IMR-90 (cell line): ENCODE data around the gene C7orf57. TPM values are rescaled to one million over a fixed set of nuclear protein-coding genes. Genes with fewer than 3 reads are reported as not detected.
A peak's percentile ranks its signal among the peaks of the same experiment; 100 is the strongest.

Experiments used
- ATAC-seq: fragments of 200-7000 bp; cut with Tn5 transposase; 2 replicates; pipeline ENCODE4 v1.9.1; 2020; ENCODE audit warnings: low read depth, mild to moderate bottlenecking, moderate library complexity
- BruUV-seq: library from RNA; stranded (reverse); fragments of 400-500 nt; replicated peaks from 2 replicates; lab custom pipeline; 2021; lab: Mats Ljungman, UMichigan
- CTCF ChIA-PET: fragments of 300-600 bp; formaldehyde crosslinking; extraction: SDS; loops from one replicate; lab custom pipeline; 2021; ENCODE audit warnings: antibody characterized with exemption; lab: Yijun Ruan, JAX
- POLR2A ChIA-PET: fragments of 300-600 bp; sonication (Branson Sonifier 250); formaldehyde crosslinking; loops from one replicate; lab custom pipeline; 2022; ENCODE audit warnings: antibody characterized with exemption; ENCODE audit not compliant: unreplicated experiment; lab: Charles Lee
- DNase-seq: peaks from one replicate; pipeline ENCODE4 v3.0.0; 2013
- H2AFZ ChIP-seq: replicated peaks from 2 replicates; pipeline ENCODE3; 2013; ENCODE audit warnings: low read length, mild to moderate bottlenecking; ENCODE audit not compliant: poor library complexity
- H2AK5ac ChIP-seq: 2 replicates; pipeline ENCODE4 v1.6.1; 2013; ENCODE audit warnings: low read depth, low read length, inconsistent platforms
- H2AK9ac ChIP-seq: replicated peaks from 2 replicates; pipeline ENCODE3; 2013; ENCODE audit warnings: mild to moderate bottlenecking, low read depth, low read length, moderate library complexity; ENCODE audit not compliant: poor library complexity
- H2BK120ac ChIP-seq: 2 replicates; pipeline ENCODE4 v1.6.1; 2013; ENCODE audit warnings: low read depth, low read length, inconsistent platforms
- H2BK15ac ChIP-seq: 3 replicates; pipeline ENCODE4 v1.6.1; 2013; ENCODE audit warnings: low read depth, low read length, inconsistent platforms
- H2BK20ac ChIP-seq: 2 replicates; pipeline ENCODE4 v1.6.1; 2013; ENCODE audit warnings: low read depth, mild to moderate bottlenecking, inconsistent platforms, low read length, moderate library complexity
- H2BK5ac ChIP-seq: 2 replicates; pipeline ENCODE4 v1.6.1; 2013; ENCODE audit warnings: mild to moderate bottlenecking, low read depth, low read length, inconsistent platforms; ENCODE audit not compliant: poor library complexity, severe bottlenecking
- H3K14ac ChIP-seq: replicated peaks from 2 replicates; pipeline ENCODE4 v1.6.1; 2013; ENCODE audit warnings: low read depth, low read length, inconsistent platforms
- H3K18ac ChIP-seq: 2 replicates; pipeline ENCODE4 v1.6.1; 2013; ENCODE audit warnings: low read depth, low read length, control low read depth
- H3K23ac ChIP-seq: 2 replicates; pipeline ENCODE4 v1.6.1; 2013; ENCODE audit warnings: low read depth, low read length, inconsistent platforms
- H3K27ac ChIP-seq: 2 replicates; pipeline ENCODE4 v1.5.1; 2013; ENCODE audit warnings: mild to moderate bottlenecking, control low read depth, low read length; ENCODE audit not compliant: insufficient read depth
- H3K27me3 ChIP-seq: 2 replicates; pipeline ENCODE4 v1.6.1; 2013; ENCODE audit warnings: low read length; ENCODE audit not compliant: control insufficient read depth, insufficient read depth
- H3K36me3 ChIP-seq: 2 replicates; pipeline ENCODE4 v1.6.1; 2013; ENCODE audit warnings: low read length, mixed read lengths; ENCODE audit not compliant: control insufficient read depth, insufficient read depth
- H3K4ac ChIP-seq: 2 replicates; pipeline ENCODE4 v1.6.1; 2013; ENCODE audit warnings: low read depth, low read length, inconsistent platforms
- H3K4me1 ChIP-seq: 2 replicates; pipeline ENCODE4 v1.6.1; 2013; ENCODE audit warnings: low read length, mixed read lengths; ENCODE audit not compliant: control insufficient read depth, insufficient read depth
- H3K4me2 ChIP-seq: 2 replicates; pipeline ENCODE4 v1.6.1; 2013; ENCODE audit warnings: low read depth, mild to moderate bottlenecking, control low read depth, low read length, moderate library complexity
- H3K4me3 ChIP-seq: 2 replicates; pipeline ENCODE4 v1.5.1; 2013; ENCODE audit warnings: low read depth, mild to moderate bottlenecking, control low read depth, low read length, moderate library complexity; ENCODE audit not compliant: insufficient read depth
- H3K56ac ChIP-seq: 2 replicates; pipeline ENCODE4 v1.6.1; 2013; ENCODE audit warnings: low read length, inconsistent platforms; ENCODE audit not compliant: insufficient read depth; ENCODE audit errors: extremely low read depth
- H3K79me1 ChIP-seq, 2 experiments: 2 replicates each; pipeline ENCODE4 v1.6.1; 2013; ENCODE audit warnings: low read length in 2 of 2, inconsistent platforms in 1 of 2, low read depth in 1 of 2
- H3K9ac ChIP-seq: 2 replicates; pipeline ENCODE4 v1.6.1; 2013; ENCODE audit warnings: low read depth, low read length, control low read depth
- H3K9me1 ChIP-seq: 2 replicates; pipeline ENCODE4 v1.6.1; 2013; ENCODE audit warnings: low read length, inconsistent platforms; ENCODE audit not compliant: insufficient read depth
- H3K9me3 ChIP-seq: 2 replicates; pipeline ENCODE4 v1.6.1; 2013; ENCODE audit warnings: low read length; ENCODE audit not compliant: control insufficient read depth, insufficient read depth
- H4K20me1 ChIP-seq: 2 replicates; pipeline ENCODE4 v1.6.1; 2013; ENCODE audit warnings: low read length, inconsistent platforms; ENCODE audit not compliant: insufficient read depth
- H4K5ac ChIP-seq: 2 replicates; pipeline ENCODE4 v1.6.1; 2013; ENCODE audit warnings: mild to moderate bottlenecking, low read depth, low read length, control low read depth
- H4K8ac ChIP-seq, 2 experiments: 2 replicates each; pipeline ENCODE4 v1.6.1; 2013; ENCODE audit warnings: low read depth in 2 of 2, low read length in 2 of 2, control low read depth in 1 of 2, inconsistent platforms in 1 of 2
- H4K91ac ChIP-seq: 2 replicates; pipeline ENCODE4 v1.6.1; 2013; ENCODE audit warnings: low read depth, low read length, inconsistent platforms; ENCODE audit not compliant: insufficient read depth
- POLR2A ChIP-seq: IDR thresholded peaks from 2 replicates; pipeline ENCODE4 v1.6.1; 2012; ENCODE audit warnings: mild to moderate bottlenecking, low read depth, low read length
- SMC3 ChIP-seq: fragments of 150-350 bp; IDR thresholded peaks from 2 replicates; pipeline ENCODE4 v1.6.1; 2016; ENCODE audit warnings: low read depth, mild to moderate bottlenecking, antibody characterized with exemption, low read length, moderate library complexity
- WGBS, 2 experiments: methylation state at CpG; one replicate each; pipeline versions ENCODE4 v1.1.5 to v1.1.7; 2013; ENCODE audit warnings: missing lambda C conversion rate in 2 of 2; ENCODE audit not compliant: insufficient read length in 1 of 2; ENCODE audit errors: extremely low coverage in 2 of 2; 5-methylcytosine and 5-hydroxymethylcytosine counted together
- dilution Hi-C: fragments of 300-500 bp; cut with HindIII; formaldehyde crosslinking; loops from one replicate; pipeline ENCODE4 v1.14.3; 2018; ENCODE audit warnings: low sequenced_read_pairs; ENCODE audit not compliant: unreplicated experiment
- in situ Hi-C: fragments of 300-500 bp; cut with MboI; formaldehyde crosslinking; loops from 3 replicates; pipeline ENCODE4 v1.14.3; 2019; ENCODE audit warnings: low sequenced_read_pairs, inconsistent platforms, mixed read lengths
- intact Hi-C: fragments of 100-400 bp; cut with micrococcal nuclease; formaldehyde crosslinking; loops from 2 replicates; pipeline ENCODE4 v1.10.0; 2022
- polyA plus RNA-seq, 3 experiments: library from polyadenylated mRNA; depleted of rRNA; stranded (reverse); fragments of >200 nt; gene quantifications; 2 replicates each; pipeline ENCODE4 v1.2.3, GENCODE V29; 2012; ENCODE audit warnings: low replicate concordance in 1 of 3
- total RNA-seq: library from RNA; depleted of rRNA; stranded (reverse); fragments of >200 nt; gene quantifications from 2 replicates; pipeline ENCODE4 v1.2.3, GENCODE V29; 2012

The C7orf57 gene
- total and polyA plus RNA-seq, 2 of the 4 experiments (the other 2 are of a cell fraction), result not detected

GRCh38 chr7:48108959-48109847, 73.9 kb downstream of the C7orf57 start:
- ChIA-PET CTCF (interaction anchor here (0.6 to 1.6 kb wide), 13 partner anchors 7 to 164 kb away, joined by 3 to 20 read pairs (median 4); no protein-coding TSS in a partner anchor), POLR2A (no interaction called here)
- intact Hi-C loops (no loop called here), in situ Hi-C loops (loop anchor here (25.0 kb wide), 1 partner anchor 847 kb away; no protein-coding TSS in a partner anchor), dilution Hi-C loops (loop anchor here (25.0 kb wide), 1 partner anchor 122 kb away; the partner anchor contains the start of gene HUS1)
- peaks cover 33% of the 10 kb centered on the region for H3K36me3 ChIP-seq
- H3K14ac ChIP-seq, result no peak overlapping the region
- H2AK5ac ChIP-seq, result no peak overlapping the region
- WGBS, 2 experiments, result no CpG with 5 or more reads among the region's 5 CpGs
- H3K4me2 ChIP-seq, result no peak overlapping the region
- no peak overlapping the region for H3K4me3 ChIP-seq
- no TSS peak for BruUV-seq
- no peak overlapping the region for H4K8ac ChIP-seq
- no peak overlapping the region for H2AK9ac ChIP-seq
- H2BK120ac ChIP-seq, result no peak overlapping the region
- no peak overlapping the region for H4K5ac ChIP-seq
- H2BK5ac ChIP-seq, result no peak overlapping the region
- H3K9ac ChIP-seq, result no peak overlapping the region
- H3K18ac ChIP-seq, result no peak overlapping the region
- H3K27me3 ChIP-seq, result no peaks in the 10 kb centered on the region
- ATAC-seq (no peak), DNase-seq (no peak)
- peaks cover 6% of the 10 kb centered on the region for H3K4me1 ChIP-seq
- peaks cover 3% of the 10 kb centered on the region; the same call in 1 of the 2 replicates for H3K9me1 ChIP-seq
- H3K27ac ChIP-seq, result no peak overlapping the region
- H2BK20ac ChIP-seq, result no peak overlapping the region
- no peak overlapping the region for H3K4ac ChIP-seq
- TF ChIP-seq SMC3 (no peak), POLR2A (peak; percentile 39)
- H4K20me1 ChIP-seq, result no peaks in the 10 kb centered on the region
- H3K9me3 ChIP-seq, result no peaks in the 10 kb centered on the region
- H3K23ac ChIP-seq, result no peak overlapping the region
- no peak overlapping the region for H4K91ac ChIP-seq
- no peak overlapping the region for H3K56ac ChIP-seq
- H2AFZ ChIP-seq, result no peak overlapping the region
- H2BK15ac ChIP-seq, result no peak overlapping the region
- H3K79me1 ChIP-seq, result no peaks in the 10 kb centered on the region
